GM18505 (cell line): Measurements from ENCODE around the gene EVI2B.
"Not testable (repeated sequence)": the region's sequence is repeated elsewhere in the genome, so short reads cannot be mapped to it uniquely, and the experiment has no call there.

Experiments used
- ATAC-seq: cut with Tn5 transposase; IDR thresholded peaks from one replicate; pipeline ENCODE4 v1.9.1; 2021; ENCODE audit not compliant: unreplicated experiment
- POLR2A ChIP-seq: IDR thresholded peaks from 4 replicates; pipeline ENCODE4 v1.6.1; 2011; ENCODE audit warnings: borderline replicate concordance; ENCODE audit not compliant: insufficient read depth, insufficient read length; ENCODE audit errors: extremely low read depth

EVI2B gene

DNA sequence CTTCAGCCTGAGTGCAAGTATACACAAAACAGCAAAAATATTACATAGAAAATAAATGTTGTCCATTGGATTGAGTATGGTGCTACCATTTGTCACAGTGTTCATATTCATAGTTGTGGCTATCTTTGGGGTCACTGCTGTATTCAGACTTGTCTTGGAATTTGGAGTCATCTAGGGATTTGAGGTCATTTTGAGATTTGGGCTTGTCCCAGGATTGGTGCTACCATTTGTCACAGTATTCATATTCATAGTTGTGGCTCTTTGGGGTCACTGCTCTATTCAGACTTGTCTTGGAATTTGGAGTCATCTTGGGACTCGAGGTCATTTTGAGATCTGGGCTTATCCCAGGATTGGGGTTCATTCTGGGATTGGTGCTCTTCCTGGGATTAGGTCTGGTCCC is 41.6 kb downstream of the EVI2B start:
- TF ChIP-seq POLR2A, result no peak
- ATAC-seq, result no peak

DNA sequence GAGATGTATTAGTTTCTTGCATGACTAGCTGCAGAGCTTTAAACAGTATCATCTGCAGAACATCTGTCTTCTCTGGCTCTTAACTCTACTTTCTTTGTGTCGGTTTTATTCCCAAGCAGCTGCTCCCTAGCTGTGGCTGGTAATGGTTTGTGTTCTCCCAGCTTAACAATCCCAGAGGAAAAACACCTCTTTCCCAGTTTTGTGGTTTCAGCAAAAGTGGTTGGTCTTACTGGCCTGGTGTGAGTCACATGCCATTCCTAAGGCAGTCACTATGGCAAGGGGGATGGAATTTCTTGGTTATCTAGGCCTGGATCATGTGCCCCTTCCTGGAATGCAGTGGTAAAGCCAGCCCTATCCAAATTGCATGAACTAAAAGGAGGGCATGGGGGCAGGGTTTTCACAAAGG is 44.3 kb downstream of the EVI2B start:
- no peak for ATAC-seq

DNA sequence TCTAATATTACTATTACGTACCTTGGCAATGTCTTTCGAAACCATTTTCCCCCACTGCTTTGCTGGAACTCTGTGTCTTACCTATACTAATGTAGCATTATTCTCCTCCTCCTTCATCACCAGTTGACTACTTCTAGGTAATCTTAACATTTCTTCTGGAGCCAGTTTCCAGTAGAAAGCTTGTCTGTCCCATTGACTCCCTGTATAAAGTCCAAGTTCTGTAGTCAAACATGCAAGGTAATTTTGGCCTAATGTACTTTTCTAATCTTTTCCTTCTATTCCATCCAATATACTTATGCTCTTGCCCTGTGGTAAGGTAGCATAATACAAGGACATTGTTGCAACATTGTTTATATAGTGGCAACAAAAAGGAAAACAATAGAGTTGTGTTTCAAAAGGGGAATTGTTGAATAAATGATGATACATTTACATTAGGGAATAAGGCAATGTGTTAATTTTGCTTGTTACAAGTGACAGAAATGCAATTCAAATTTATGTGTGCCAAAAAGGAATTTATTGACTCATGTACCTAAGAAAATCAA is 44.7 kb downstream of the EVI2B start:
- TF ChIP-seq POLR2A, result no peak
- no peak for ATAC-seq

More for the DNA sequence above, 44.3 kb downstream of the EVI2B start:
- no peak for TF ChIP-seq POLR2A

DNA sequence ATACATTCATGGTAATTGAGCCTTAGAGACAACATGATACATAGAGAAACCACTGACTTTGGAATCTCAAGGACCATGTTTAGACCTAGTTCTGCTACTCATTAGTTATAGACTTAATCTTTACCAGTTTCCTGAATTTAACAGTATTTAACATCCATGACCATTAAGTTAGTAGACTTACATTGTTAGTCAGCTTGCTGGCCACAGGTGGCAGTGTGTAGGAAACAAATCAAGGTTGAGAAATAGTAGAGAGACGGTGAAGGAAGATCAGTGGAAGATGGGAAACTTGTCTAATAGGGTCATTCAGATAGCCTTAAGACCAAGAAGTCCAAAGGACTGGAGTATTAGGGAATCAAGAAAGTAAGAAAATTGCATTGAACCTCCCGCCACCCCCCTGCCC is 47.8 kb downstream of the EVI2B start:
- ATAC-seq, result no peak
- no peak for TF ChIP-seq POLR2A

DNA sequence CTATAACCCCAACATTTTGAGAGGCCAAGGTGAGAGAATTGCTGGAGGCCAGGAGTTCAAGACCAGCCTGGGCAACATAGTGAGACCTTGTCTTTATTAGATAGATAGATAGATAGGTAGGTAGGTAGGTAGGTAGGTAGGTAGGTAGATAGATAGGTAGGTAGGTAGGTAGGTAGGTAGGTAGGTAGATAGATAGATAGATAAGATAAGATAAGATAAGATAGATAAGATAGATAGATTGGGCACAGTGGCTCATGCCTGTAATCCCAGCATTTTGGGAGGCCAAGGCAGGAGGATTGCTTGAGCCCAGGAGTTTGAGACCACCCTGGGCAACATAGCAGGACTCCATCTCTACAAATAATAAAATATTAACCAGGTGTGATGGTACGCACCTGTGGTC is 50.9 kb downstream of the EVI2B start:
- not testable (repeated sequence) for ATAC-seq

DNA sequence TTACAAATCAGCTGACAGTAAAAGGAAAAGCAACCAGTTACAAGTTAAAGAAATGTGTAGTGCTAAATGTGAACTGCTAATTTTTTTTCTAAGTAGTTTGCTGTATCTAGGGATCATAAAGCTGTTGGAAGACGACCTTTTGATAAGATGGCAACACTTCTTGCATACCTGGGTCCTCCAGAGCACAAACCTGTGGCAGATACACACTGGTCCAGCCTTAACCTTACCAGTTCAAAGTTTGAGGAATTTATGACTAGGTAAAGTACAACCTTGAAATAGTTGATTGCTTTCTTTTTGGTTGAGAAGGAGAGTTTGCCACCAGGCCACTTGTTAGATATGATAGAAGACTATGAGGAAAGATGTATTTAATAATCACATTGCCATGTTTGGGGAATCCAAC is 52.3 kb downstream of the EVI2B start:
- TF ChIP-seq POLR2A, result no peak
- ATAC-seq, result no peak

DNA sequence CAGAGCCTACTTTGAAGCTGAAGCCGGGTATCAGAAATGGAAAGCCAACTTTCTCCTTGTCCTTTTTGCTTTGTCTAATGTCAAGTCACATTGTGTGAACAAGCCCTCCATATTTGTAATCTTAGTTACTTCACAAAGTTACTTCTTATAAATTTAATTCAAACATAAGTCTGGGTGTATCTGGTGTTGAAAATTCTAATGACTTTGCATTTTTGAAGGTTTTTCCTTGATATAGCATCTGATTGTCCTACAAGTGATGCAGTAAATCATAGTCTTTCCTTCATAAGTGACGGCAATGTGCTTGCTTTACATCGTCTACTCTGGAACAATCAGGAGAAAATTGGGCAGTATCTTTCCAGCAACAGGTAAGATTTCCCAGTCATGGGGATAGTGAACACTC is 53.7 kb downstream of the EVI2B start:
- TF ChIP-seq POLR2A, result no peak
- ATAC-seq, result no peak

DNA sequence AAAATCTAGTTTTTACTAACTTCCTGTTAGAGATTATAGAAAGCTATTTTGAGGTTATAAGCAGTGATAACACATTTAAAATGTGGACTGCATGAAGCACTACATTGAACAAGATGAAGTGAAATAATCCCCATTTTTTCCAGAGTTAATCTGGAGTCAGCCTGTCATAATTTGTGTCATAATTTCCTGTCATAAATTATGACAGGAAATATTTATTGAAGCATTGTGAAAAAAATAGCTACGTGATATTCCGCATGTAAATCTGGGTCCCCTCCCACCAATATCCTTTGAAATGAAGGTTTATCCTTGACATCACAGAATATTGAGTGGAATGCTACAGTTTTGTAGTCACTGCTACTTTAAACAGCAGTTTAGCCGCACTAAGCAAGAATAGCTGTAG is 56.9 kb downstream of the EVI2B start:
- TF ChIP-seq POLR2A, result no peak
- ATAC-seq, result no peak

DNA sequence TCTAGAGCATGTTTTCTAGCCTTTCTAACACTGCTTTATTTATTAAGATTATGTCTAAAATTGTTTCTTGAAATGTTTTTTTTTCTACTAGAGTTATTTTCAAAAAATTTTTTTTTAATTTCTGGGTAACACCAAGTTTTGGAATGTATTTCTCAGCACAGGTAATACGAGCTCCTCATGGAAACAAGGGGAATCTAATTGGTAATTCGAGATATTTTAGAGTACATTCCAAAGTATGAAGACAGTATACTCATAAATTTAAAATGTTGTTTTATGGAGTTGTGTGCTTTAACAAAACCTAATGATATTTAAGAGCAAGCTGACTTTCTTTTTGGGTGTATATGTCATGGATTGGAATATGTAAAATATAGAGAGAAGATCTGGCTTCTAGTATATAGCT is 59.2 kb downstream of the EVI2B start:
- ATAC-seq, result no peak
- TF ChIP-seq POLR2A, result no peak
